ENCODE data around the gene SOX11. TPM values are rescaled to one million over a fixed set of nuclear protein-coding genes. Genes with fewer than 3 reads are reported as not detected.
A peak's percentile ranks its signal among the peaks of the same experiment; 100 is the strongest.

Gene SOX11
- polyA plus RNA-seq, 4 donors: 0.03 to 1.6 (median 0.27) TPM; not detected in 1

DNA sequence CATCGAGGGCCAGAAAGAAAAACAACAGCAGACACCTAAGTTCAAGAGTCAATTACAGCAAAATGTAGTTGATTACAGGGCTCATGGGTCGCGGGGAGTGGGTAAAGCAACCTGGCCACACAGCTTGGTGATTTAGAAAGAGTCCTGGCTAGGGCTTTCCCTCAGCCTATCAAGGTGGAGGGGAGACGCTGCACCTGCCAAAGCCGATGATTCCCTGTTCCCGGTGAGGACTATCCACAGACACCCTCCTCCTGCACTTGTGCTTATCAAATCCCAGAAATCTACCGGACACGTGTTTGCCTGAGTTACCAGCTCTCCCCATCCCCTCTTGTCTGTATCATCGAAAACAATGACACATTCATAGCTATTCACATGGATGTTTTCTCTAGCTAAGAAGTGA, 7.0 kb upstream of the SOX11 start:
- FAIRE-seq: no peak
- no peaks in the 10 kb centered on the region for H3K9me3 ChIP-seq (ENCODE audit: control insufficient read depth in 2 of 2, insufficient read depth in 1 of 2, low read depth in 1 of 2, low read length in 1 of 2)
- H3K4me1 ChIP-seq (ENCODE audit: control insufficient read depth in 3 of 3, insufficient read depth in 2 of 3, low read depth in 1 of 3, low read length in 2 of 3): no peaks in the 10 kb centered on the region
- no peak for DNase-seq
- H3K27me3 ChIP-seq (ENCODE audit: control insufficient read depth in 3 of 3, insufficient read depth in 3 of 3, low read length in 3 of 3): peaks cover 0 to 13% (median 1%) of the 10 kb centered on the region in 3 donors
- no peaks in the 10 kb centered on the region for H3K36me3 ChIP-seq (ENCODE audit: control insufficient read depth in 3 of 3, insufficient read depth in 2 of 3, low read depth in 1 of 3, low read length in 3 of 3)
- H3K27ac ChIP-seq (ENCODE audit: low read depth in 1 of 3, low read length in 2 of 3): no peak overlapping the region
- H3K4me3 ChIP-seq (ENCODE audit: low read depth in 1 of 3, low read length in 3 of 3): no peak overlapping the region
- WGBS, 3 donors: 42 to 69% (median 53%) methylated on average over 9 of the region's 9 CpGs

DNA sequence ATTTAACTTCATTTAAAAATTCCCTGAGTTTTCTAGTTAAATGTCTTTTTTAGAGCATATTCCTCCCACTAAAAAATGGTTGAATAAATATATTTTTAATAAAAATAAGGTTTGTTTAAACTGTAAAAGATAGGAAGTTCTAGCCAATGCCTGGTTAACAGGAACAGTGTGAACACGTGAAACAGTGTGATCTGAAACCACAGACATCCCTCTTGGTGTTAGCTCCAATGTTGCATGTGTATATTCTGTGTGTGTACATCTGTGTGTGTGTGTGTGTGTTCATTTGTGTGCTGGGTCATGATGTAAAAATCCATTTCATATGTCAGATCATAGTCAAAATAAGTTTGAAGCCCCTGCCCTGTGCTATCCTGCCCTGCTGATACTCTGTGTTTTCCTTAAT, 6.1 kb upstream of the SOX11 start:
- 40 to 63% (median 43%) methylated on average over 1 of the region's 1 CpG for WGBS, 3 donors
- peaks cover 0 to 21% (median 8%) of the 10 kb centered on the region in 3 donors for H3K27me3 ChIP-seq (ENCODE audit: control insufficient read depth in 3 of 3, insufficient read depth in 3 of 3, low read length in 3 of 3)
- FAIRE-seq (no peak), DNase-seq (no peak)
- H3K4me1 ChIP-seq (ENCODE audit: control insufficient read depth in 3 of 3, insufficient read depth in 2 of 3, low read depth in 1 of 3, low read length in 2 of 3): no peaks in the 10 kb centered on the region
- H3K27ac ChIP-seq (ENCODE audit: low read depth in 1 of 3, low read length in 2 of 3): no peak overlapping the region
- H3K36me3 ChIP-seq (ENCODE audit: control insufficient read depth in 3 of 3, insufficient read depth in 2 of 3, low read depth in 1 of 3, low read length in 3 of 3): no peaks in the 10 kb centered on the region
- no peaks in the 10 kb centered on the region for H3K9me3 ChIP-seq (ENCODE audit: control insufficient read depth in 2 of 2, insufficient read depth in 1 of 2, low read depth in 1 of 2, low read length in 1 of 2)
- no peak overlapping the region for H3K4me3 ChIP-seq (ENCODE audit: low read depth in 1 of 3, low read length in 3 of 3)

DNA sequence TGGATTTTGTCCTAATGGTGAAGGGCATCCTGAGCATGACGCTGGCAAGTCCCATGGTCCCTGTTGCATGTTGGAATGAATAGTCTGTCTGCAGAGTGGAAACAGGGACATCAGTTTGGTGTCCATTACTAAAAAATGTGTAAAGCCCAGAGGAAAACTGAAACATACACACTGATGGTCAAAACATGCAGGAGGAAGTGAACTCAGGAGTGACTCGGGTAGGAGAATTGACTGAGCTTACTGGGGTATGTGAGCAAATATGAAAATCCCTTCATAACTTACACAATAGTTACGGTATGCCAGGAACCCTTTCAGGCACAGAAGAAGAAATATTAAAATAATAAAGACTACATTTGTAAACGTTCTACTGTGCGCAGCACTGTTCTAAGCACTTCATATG, 5.6 kb upstream of the SOX11 start:
- no peaks in the 10 kb centered on the region for H3K4me1 ChIP-seq (ENCODE audit: control insufficient read depth in 3 of 3, insufficient read depth in 2 of 3, low read depth in 1 of 3, low read length in 2 of 3)
- H3K36me3 ChIP-seq (ENCODE audit: control insufficient read depth in 3 of 3, insufficient read depth in 2 of 3, low read depth in 1 of 3, low read length in 3 of 3): no peaks in the 10 kb centered on the region
- H3K4me3 ChIP-seq (ENCODE audit: low read depth in 1 of 3, low read length in 3 of 3): no peak overlapping the region
- DNase-seq (no peak), FAIRE-seq (no peak)
- no peak overlapping the region for H3K27ac ChIP-seq (ENCODE audit: low read depth in 1 of 3, low read length in 2 of 3)
- H3K27me3 ChIP-seq (ENCODE audit: control insufficient read depth in 3 of 3, insufficient read depth in 3 of 3, low read length in 3 of 3): peaks cover 0 to 22% (median 8%) of the 10 kb centered on the region in 3 donors
- WGBS, 3 donors: 72 to 78% (median 74%) methylated on average over 5 of the region's 5 CpGs
- H3K9me3 ChIP-seq (ENCODE audit: control insufficient read depth in 2 of 2, insufficient read depth in 1 of 2, low read depth in 1 of 2, low read length in 1 of 2): no peaks in the 10 kb centered on the region

DNA sequence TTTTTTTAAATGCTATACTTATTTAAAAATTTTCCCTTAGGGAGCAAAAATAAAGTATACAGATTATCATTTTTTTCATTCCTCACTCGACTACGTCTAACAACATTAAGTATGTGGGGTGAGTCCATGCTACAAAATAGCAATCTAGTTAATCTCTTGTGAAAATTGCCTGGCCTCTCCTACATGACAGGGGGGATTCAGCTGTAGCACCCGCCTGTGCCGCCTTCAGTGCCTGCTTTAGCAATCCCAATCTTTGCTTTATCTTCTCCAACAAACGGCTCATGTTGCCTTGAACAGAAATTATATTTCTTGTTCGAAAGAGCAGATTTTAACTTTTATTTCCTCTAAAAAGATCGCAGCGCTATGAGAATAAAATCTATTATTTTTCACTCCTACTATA, 2.4 kb upstream of the SOX11 start:
- 75 to 79% (median 78%) methylated on average over 8 of the region's 8 CpGs for WGBS, 3 donors
- no peaks in the 10 kb centered on the region for H3K36me3 ChIP-seq (ENCODE audit: control insufficient read depth in 3 of 3, insufficient read depth in 2 of 3, low read depth in 1 of 3, low read length in 3 of 3)
- no peaks in the 10 kb centered on the region for H3K9me3 ChIP-seq (ENCODE audit: control insufficient read depth in 2 of 2, insufficient read depth in 1 of 2, low read depth in 1 of 2, low read length in 1 of 2)
- H3K4me3 ChIP-seq (ENCODE audit: low read depth in 1 of 3, low read length in 3 of 3): peak overlapping the region in 1 of 3 donors; percentile 51
- H3K27ac ChIP-seq (ENCODE audit: low read depth in 1 of 3, low read length in 2 of 3): no peak overlapping the region
- FAIRE-seq: no peak
- peaks cover 0 to 3% (median 0%) of the 10 kb centered on the region in 3 donors for H3K4me1 ChIP-seq (ENCODE audit: control insufficient read depth in 3 of 3, insufficient read depth in 2 of 3, low read depth in 1 of 3, low read length in 2 of 3)
- peaks cover 15 to 36% (median 19%) of the 10 kb centered on the region in 3 donors for H3K27me3 ChIP-seq (ENCODE audit: control insufficient read depth in 3 of 3, insufficient read depth in 3 of 3, low read length in 3 of 3)
- DNase-seq: no peak

DNA sequence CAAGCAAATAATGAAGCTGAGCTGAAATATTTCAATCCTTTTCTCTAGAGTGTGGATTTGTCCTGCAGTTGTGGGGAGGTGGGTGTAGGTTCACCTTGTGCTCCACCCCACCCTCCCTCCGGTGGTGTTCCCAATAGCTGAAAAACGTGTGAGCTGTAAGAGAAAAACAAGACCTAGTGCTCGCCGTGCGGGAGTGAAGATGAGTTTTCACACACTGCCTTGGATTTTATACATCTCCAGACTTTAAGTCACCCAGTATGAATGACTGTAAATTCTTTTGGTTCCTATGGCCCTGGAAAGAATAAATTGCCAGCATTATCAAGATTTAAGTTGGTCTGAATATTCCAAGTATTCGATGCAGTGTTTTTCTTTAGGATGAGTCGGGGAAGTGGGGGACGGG, 1.9 kb upstream of the SOX11 start:
- peaks cover 0 to 3% (median 0%) of the 10 kb centered on the region in 3 donors for H3K4me1 ChIP-seq (ENCODE audit: control insufficient read depth in 3 of 3, insufficient read depth in 2 of 3, low read depth in 1 of 3, low read length in 2 of 3)
- DNase-seq (peak in 1 of 2 donors; percentile 10), FAIRE-seq (no peak)
- no peaks in the 10 kb centered on the region for H3K9me3 ChIP-seq (ENCODE audit: control insufficient read depth in 2 of 2, insufficient read depth in 1 of 2, low read depth in 1 of 2, low read length in 1 of 2)
- peak overlapping the region in 1 of 3 donors; percentile 51 for H3K4me3 ChIP-seq (ENCODE audit: low read depth in 1 of 3, low read length in 3 of 3)
- peaks cover 15 to 38% (median 19%) of the 10 kb centered on the region in 3 donors for H3K27me3 ChIP-seq (ENCODE audit: control insufficient read depth in 3 of 3, insufficient read depth in 3 of 3, low read length in 3 of 3)
- no peaks in the 10 kb centered on the region for H3K36me3 ChIP-seq (ENCODE audit: control insufficient read depth in 3 of 3, insufficient read depth in 2 of 3, low read depth in 1 of 3, low read length in 3 of 3)
- H3K27ac ChIP-seq (ENCODE audit: low read depth in 1 of 3, low read length in 2 of 3): peak overlapping the region in 1 of 3 donors; percentile 71
- 23 to 36% (median 32%) methylated on average over 8 of the region's 8 CpGs for WGBS, 3 donors

DNA sequence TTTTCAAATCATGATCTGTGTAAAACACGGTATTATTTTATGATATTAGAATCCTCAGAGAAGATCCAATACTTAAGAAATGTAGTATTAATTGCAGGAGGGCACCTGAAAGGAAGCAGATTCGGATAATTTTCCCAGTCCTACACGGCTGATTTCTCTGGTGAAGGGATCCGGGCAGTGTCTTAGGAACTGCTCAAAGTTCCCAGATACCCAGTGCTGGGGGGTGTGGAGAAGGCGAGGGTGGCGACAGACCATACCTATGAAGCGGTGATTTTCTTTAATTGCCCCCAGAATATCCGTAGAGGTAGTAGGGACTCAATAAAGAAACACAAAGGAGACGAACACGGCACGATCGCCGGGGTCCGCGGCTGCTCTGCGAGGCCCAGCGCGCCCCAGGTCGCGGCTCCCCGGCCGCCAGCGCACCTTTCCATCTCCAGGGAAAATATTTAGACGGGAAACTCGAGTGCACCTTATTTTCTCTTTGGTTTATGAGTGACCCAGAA, 1.4 kb upstream of the SOX11 start:
- WGBS, 3 donors: 5 to 15% (median 10%) methylated on average over 25 of the region's 25 CpGs
- H3K4me1 ChIP-seq (ENCODE audit: control insufficient read depth in 3 of 3, insufficient read depth in 2 of 3, low read depth in 1 of 3, low read length in 2 of 3): peaks cover 0 to 4% (median 3%) of the 10 kb centered on the region in 3 donors

DNA sequence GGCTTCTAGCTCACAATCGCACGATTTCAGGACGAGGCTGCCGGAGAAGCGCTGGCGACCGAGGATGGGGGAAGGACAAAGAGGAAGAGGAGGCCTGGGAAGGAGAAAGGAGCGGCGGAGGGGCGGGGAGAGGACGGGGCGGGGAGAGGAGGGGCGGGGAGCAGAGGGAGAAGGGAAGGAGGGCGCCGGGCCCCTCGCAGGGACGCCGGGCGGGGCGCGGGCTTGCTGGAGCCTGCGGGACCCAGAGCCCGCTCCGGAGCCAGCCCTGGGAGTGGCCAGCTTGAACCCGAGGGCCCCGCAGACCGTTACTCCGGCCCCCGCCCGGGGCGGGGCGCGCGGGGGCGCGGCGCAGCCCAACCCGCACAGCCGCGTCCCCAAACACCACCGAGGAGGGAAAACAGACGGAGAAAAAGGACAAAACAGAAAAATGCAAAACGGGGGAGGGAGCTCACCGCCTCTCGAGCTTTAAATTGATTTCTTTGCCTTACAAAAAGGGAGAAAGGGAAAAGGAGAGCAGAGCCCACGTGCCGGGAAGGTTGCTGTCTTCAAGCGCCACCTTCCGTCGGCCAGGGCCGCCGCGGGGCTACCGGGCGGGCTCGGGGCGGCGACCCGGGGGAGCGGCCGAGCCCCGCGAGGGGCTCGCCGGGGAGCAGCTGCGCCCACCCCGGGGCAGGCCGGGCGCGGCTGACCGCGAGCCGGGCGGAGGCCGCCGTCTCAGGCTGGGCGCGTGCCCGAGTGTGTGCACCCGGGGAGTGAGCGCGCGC, 781 bp upstream of the SOX11 start:
- Histone ChIP-seq H3K4me3 (ENCODE audit: low read depth in 1 of 3, low read length in 3 of 3) (peak overlapping the region in 2 of 3 donors; percentile 17 to 51), H3K9me3 (ENCODE audit: control insufficient read depth in 2 of 2, insufficient read depth in 1 of 2, low read depth in 1 of 2, low read length in 1 of 2) (no peaks in the 10 kb centered on the region), H3K36me3 (ENCODE audit: control insufficient read depth in 3 of 3, insufficient read depth in 2 of 3, low read depth in 1 of 3, low read length in 3 of 3) (no peaks in the 10 kb centered on the region), H3K4me1 (ENCODE audit: control insufficient read depth in 3 of 3, insufficient read depth in 2 of 3, low read depth in 1 of 3, low read length in 2 of 3) (peaks cover 0 to 8% (median 3%) of the 10 kb centered on the region in 3 donors), H3K27me3 (ENCODE audit: control insufficient read depth in 3 of 3, insufficient read depth in 3 of 3, low read length in 3 of 3) (peaks cover 15 to 48% (median 28%) of the 10 kb centered on the region in 3 donors), H3K27ac (ENCODE audit: low read depth in 1 of 3, low read length in 2 of 3) (peak overlapping the region in 1 of 3 donors; percentile 71)
- FAIRE-seq (no peak), DNase-seq (peak in 1 of 2 donors; percentile 64)
- 4 to 9% (median 4%) methylated on average over 44 to 83 of the region's 83 CpGs for WGBS, 3 donors

More for the DNA sequence above, 1.4 kb upstream of the SOX11 start:
- no peaks in the 10 kb centered on the region for H3K36me3 ChIP-seq (ENCODE audit: control insufficient read depth in 3 of 3, insufficient read depth in 2 of 3, low read depth in 1 of 3, low read length in 3 of 3)
- no peaks in the 10 kb centered on the region for H3K9me3 ChIP-seq (ENCODE audit: control insufficient read depth in 2 of 2, insufficient read depth in 1 of 2, low read depth in 1 of 2, low read length in 1 of 2)
- DNase-seq (no peak), FAIRE-seq (no peak)
- H3K4me3 ChIP-seq (ENCODE audit: low read depth in 1 of 3, low read length in 3 of 3): peak overlapping the region in 1 of 3 donors; percentile 51
- peaks cover 15 to 43% (median 22%) of the 10 kb centered on the region in 3 donors for H3K27me3 ChIP-seq (ENCODE audit: control insufficient read depth in 3 of 3, insufficient read depth in 3 of 3, low read length in 3 of 3)
- peak overlapping the region in 1 of 3 donors; percentile 71 for H3K27ac ChIP-seq (ENCODE audit: low read depth in 1 of 3, low read length in 2 of 3)

DNA sequence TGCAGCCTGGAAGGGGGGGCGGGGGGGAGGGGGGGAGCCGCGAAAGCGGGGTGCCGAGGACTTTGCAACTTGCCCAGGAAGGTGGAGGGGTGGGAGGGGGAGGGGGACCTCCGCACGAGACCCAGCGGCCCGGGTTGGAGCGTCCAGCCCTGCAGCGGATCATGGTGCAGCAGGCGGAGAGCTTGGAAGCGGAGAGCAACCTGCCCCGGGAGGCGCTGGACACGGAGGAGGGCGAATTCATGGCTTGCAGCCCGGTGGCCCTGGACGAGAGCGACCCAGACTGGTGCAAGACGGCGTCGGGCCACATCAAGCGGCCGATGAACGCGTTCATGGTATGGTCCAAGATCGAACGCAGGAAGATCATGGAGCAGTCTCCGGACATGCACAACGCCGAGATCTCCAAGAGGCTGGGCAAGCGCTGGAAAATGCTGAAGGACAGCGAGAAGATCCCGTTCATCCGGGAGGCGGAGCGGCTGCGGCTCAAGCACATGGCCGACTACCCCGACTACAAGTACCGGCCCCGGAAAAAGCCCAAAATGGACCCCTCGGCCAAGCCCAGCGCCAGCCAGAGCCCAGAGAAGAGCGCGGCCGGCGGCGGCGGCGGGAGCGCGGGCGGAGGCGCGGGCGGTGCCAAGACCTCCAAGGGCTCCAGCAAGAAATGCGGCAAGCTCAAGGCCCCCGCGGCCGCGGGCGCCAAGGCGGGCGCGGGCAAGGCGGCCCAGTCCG, 540 bp downstream of the SOX11 start:
- 3 to 13% (median 10%) methylated on average over 61 to 69 of the region's 69 CpGs for WGBS, 3 donors
- no peak for FAIRE-seq
- Histone ChIP-seq H3K9me3 (ENCODE audit: control insufficient read depth in 2 of 2, insufficient read depth in 1 of 2, low read depth in 1 of 2, low read length in 1 of 2) (no peaks in the 10 kb centered on the region), H3K27me3 (ENCODE audit: control insufficient read depth in 3 of 3, insufficient read depth in 3 of 3, low read length in 3 of 3) (peaks cover 21 to 54% (median 34%) of the 10 kb centered on the region in 3 donors), H3K4me1 (ENCODE audit: control insufficient read depth in 3 of 3, insufficient read depth in 2 of 3, low read depth in 1 of 3, low read length in 2 of 3) (peaks cover 0 to 8% (median 3%) of the 10 kb centered on the region in 3 donors), H3K36me3 (ENCODE audit: control insufficient read depth in 3 of 3, insufficient read depth in 2 of 3, low read depth in 1 of 3, low read length in 3 of 3) (no peaks in the 10 kb centered on the region), H3K27ac (ENCODE audit: low read depth in 1 of 3, low read length in 2 of 3) (peak overlapping the region in 1 of 3 donors; percentile 60), H3K4me3 (ENCODE audit: low read depth in 1 of 3, low read length in 3 of 3) (peak overlapping the region in 1 of 3 donors; percentile 61)
- DNase-seq: peak in 1 of 2 donors; percentile 52

All from small intestine (tissue), 7 donors.